Measurements from ENCODE around the gene MYBPC1.
"Not testable (repeated sequence)": the region's sequence is repeated elsewhere in the genome, so short reads cannot be mapped to it uniquely, and the experiment has no call there.

Gene MYBPC1

DNA sequence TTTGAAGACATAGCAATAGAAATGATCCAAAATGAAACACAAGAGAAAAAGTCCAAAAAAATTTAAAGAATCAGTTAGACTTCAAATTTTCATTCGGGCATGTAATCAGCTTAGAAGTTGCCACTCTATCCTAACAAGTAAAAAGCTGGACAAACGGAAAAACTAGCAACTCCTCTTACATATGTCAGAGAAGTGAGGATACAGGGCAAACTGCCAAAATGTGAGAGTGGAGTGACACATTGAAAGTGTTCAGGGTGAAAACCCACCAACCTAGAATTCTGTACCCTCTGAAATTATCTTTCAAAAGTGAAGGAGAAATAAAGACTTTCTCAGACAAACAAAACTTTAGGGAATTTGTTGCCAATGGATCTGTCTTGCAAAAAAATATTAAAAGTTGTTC lies 60.6 kb downstream of the MYBPC1 start:
- DNase-seq = no peak

DNA sequence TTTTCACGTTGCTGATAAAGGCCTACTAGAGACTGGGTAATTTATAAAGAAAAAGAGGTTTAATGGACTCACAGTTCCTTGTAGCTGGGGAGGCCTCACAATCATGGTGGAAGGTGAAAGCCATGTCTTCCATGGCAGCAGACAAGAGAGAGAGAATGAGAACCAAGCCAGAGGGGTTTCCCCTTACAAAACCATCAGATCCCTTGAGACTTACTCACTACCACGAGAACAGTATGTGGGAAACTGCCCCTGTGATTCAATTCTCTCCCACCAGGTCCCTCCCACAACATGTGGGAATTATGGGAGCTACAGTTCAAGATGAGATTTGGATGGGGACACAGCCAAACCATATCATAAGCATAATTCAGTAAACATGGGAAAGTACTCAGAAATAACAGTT lies 65.9 kb downstream of the MYBPC1 start:
- DNase-seq = not testable (repeated sequence)

DNA sequence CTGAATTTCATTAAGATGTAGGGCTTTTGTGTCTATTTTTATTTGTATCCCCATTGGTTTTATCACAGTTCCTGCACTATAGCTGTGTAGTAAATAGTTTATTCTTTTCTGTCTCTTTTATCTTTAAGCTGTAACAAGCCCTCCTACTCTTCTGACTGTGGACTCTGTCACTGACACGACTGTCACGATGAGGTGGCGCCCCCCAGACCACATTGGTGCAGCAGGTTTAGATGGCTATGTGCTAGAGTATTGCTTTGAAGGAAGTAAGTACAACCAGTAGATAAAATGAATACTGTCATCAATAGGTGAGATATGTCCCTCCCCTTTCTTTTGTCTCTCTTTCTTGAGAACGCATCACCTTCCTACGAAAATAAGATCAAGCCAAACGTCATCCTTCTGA lies 68.5 kb downstream of the MYBPC1 start:
- no peak for DNase-seq

DNA sequence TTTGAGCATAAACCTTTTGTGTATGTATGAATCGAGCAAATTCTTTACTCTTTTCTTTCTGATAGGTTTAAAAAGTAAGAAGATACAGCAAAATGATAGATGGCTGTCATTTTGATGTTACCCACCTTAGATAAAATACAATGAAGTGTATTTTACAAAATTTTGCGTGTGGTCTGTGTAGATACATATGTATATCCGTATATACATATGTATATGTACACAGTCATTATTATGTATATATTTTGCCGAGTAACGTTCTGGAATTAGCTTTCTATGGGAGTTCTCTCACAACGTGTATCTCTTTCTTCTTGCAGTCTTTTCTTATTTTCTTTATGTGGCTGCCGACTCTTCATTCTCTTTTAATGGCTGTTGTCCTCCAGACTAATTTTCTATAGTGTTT lies 70.2 kb downstream of the MYBPC1 start:
- DNase-seq = no peak

DNA sequence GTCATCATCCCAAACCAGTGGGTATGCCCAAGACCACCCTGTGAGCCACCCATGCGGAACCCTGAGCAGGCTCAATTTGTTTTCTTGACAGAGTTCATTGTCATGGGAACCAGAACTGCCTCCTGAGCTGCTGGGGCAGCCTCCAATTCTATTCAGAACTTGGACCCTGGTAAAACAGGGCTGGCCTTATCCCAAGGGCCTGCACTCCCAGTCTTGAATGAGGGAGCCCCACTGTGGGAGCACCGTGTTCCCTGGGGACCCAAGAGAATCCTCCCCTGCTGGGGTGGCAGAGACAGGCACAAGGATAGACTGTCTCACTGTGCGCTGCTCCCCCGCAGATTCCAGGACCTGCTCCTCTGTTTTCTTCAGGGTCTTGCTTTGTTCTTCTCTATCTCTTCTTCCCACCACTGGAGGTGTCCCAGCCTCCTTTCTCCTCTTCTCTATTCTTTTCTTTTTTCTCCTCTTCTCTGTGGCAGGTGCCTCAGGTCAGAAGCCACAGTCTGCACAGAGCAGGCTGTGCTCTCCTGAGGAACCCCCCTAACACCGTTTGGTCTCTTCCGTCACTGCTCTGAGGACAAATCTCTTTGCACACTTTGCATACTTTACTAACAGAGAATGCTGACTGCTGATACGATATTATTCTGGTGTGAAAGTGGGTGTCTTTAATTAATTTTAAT lies 71.4 kb downstream of the MYBPC1 start:
- no peak for DNase-seq

DNA sequence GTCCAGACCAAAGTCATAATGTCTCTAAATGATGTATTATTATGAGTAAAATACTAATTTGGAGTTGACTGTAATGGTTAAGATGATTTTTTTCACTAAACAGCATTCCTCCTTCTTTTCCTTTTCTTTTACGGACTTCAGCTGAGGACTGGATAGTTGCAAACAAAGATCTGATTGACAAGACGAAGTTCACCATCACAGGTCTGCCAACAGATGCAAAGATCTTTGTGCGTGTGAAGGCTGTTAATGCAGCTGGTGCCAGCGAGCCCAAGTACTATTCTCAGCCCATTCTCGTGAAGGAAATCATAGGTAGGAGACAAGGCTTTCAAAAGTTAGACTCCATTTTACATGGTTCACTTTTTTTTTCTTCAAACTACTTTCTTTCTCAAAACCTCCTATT lies 72.8 kb downstream of the MYBPC1 start:
- DNase-seq = no peak

DNA sequence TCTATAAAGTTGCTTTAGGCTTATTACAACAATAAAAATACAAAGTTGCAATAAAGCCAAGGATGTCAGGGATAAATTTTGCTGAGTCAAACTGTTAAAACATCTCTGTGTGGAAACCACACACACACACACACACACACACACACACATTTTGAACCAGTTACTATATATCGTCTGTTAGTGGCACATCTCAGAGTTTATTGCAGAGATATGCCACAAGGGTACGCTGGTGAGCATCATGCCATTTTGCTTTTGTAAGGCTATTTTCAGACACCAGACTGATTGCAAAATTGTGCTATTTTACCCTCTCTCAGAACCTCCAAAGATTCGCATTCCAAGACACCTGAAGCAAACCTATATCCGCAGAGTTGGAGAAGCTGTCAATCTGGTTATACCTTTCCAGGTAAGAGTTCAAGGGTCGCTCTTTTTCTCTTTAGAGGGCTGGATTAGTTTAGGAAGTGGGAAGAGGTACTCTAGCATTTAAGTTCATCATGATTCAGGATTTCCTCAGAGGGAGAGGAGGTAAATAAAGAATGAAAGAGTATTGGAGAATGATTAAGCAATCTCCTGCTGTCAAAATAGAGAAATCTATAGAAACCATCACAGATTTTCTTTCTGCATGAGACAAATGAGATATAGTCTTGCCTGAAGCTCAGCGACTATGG lies 75.4 kb downstream of the MYBPC1 start:
- peak; percentile 45 for DNase-seq

DNA sequence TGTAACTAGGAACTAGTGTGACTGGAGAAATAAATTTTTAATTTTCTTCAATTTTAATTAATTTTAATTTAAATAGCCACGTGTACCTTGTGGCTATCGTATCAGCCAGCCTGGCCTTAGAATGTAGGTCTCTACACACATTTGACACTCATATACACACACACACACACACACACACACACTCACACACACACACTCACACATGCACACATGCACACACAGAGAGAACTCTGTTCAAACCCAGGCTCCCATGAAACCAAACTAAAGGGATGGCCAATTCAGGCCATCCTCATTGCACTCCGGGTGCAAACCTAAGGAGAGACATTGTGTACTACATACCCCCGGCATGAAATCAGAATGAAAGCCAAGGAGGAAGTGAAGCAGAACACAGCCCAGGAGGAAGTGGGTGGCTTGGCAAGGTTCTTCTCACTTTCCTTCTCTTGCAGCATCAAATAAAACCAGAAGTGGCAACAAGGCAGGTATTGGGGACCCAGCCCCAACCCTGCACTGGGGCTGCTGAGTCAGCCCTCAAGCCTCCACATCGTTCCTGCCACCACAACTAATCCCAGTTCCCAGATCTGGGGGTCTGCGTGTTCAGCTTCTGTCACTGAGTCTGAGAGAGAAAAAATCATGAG lies 76.5 kb downstream of the MYBPC1 start:
- no peak for DNase-seq

DNA sequence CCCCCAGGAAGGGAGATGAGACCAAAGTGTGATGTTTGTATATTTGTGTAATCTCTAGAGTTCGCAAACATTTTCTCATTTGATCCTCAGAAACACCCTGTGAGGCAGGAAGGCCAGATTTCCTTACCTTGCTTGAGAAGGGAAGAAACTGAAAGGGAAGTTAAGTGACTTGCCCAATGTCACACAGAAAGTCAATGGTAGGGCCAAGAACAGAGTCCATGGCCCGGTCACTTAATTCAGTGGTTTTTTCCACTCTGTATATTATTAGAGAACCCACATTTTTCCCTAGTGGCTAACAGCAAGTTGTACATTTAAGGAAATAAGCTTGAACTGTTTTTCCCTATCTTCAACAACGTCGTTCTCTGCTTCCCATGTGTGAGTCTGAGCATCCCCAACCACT lies 77.1 kb downstream of the MYBPC1 start:
- no peak for DNase-seq

DNA sequence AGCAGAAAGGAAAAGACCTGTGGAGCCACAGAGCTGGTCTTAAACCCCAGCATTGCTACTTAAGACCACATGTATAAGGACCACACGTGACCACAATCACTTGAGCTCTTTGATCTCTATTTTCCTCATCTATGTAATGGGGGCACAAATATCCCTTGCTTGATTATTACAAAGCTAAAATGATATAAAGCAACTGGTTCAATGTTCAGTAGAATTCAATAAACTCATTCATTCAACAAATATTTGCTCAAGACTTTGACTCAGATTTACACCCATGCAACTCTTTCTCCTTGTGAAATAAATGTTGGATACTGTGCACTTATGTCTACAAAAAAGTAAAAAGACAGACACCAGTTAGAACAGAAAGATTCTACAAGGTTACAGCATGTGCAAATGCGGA lies 80.8 kb downstream of the MYBPC1 start:
- no peak for DNase-seq

DNA sequence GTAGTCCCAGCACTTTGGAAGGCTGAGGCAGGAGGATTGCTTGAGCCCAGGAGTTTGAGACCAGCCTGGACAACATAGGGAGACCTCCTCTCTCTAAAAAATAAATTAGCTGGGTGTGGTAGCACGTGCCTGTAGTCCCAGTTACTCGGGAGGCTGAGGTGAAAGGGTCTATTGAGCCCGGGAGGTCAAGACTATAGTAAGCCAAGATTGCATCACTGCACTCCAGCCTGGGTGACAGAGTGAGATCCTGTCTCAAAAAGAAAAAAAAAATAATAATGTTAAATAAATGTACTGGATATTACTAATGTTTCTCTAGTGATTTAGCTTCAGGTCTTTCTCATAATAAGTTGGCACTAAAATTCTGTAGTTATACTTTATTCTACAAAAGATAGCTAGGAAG lies 81.7 kb downstream of the MYBPC1 start:
- DNase-seq = not testable (repeated sequence)

DNA sequence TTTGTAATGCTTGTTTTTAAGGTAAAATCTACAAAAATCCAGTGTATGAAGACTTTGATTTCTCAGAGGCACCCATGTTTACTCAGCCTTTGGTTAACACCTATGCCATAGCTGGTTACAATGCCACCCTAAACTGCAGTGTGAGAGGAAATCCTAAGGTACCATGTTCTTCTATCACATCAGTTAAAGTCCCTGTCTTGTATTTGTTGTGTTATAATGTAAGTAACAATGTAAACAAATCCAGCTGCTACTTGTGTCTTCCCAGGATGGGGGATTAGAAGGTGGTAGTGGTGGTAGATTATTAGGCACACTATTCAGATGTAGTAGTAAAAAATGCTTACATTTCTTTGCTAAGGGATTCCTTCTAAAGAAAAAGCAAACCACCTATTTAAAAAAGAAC lies 83.3 kb downstream of the MYBPC1 start:
- DNase-seq = no peak

DNA sequence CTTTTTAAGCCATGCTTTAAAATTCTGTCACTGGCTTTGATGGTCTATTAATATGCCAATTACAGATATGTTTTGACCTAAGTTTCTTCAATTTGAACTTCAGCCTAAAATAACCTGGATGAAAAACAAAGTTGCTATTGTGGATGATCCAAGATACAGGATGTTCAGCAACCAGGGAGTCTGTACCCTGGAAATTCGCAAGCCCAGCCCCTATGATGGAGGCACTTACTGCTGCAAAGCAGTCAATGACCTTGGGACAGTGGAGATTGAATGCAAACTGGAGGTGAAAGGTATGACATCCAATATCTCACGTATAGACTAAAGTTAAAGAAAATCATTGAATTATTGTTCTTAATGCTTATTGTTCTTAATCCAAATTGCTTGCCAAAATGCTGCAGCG lies 85.5 kb downstream of the MYBPC1 start:
- DNase-seq = no peak

DNA sequence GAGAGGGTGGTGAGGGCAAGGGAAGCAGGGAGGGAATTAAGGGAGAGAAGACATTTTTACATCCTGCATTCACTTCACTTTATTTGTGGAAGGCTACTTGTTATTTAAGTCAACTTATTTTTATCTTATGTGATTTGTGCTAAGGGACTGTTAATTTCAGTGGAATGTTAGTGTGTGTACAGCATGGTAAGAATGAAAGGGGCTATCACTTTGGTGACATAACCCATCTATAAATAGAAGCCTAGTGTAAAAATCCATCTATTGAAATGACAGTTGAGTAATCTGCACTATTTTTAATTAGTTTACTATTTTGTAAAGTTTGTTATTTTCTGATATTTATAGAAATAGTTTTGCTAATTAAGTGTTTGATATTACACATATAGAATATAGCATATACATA lies 85.9 kb downstream of the MYBPC1 start:
- no peak for DNase-seq

DNA sequence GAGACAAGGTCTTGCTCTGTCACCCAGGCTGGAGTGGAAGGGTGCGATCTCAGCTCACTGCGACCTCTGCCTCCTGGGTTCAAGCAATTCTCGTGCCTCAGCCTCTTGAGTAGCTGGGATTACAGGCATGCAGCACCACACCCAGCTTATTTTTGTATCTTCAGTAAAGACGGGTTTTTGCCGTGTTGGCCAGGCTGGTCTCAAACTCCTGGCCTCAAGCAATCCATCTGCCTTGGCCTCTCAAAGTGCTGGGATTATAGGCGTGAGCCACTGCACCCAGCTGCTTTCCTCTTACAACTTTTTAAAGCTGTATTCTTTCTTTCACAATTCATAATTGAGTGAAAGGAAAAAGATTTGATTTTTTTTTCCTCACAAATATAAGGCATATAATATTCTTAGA lies 86.9 kb downstream of the MYBPC1 start:
- DNase-seq = not testable (repeated sequence)

DNA sequence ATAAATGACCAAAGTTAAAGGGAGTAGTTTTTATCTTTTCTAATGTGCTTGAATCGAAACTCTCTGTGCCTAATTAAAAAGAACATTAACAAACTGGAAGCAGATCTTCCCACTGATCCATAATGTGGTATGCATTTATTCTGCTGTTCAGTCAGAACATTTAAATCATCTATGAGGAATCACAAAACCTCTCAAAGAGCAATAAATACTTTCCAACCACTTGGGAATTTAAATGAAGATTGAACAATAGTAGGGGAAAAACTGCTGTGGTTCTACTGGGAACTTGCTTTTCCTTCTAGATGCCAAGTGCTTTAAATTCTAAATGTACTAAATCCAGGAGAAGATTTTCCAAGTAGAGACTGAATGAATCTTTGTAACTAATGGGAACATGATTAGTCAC lies 90.3 kb downstream of the MYBPC1 start:
- peak; percentile 14 for DNase-seq

DNA sequence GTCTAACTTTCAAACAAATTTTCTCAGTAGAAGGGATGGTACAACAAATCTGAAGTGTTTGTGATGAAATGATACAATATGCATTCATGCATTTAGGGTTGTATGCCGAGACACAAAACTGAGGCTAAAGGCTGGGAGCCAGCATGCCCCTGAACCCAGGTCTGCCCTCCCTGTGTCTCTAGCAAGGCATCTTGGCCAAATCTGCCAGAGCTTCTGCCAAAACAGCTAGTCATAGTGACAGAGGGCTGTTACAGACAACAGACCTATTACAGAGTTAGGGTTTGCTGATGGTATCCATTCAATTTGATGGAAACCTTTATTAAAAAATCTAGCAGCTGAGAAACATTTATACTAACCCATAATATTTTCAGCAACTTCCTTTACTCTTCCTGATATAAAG lies 91.4 kb downstream of the MYBPC1 start:
- DNase-seq = no peak

DNA sequence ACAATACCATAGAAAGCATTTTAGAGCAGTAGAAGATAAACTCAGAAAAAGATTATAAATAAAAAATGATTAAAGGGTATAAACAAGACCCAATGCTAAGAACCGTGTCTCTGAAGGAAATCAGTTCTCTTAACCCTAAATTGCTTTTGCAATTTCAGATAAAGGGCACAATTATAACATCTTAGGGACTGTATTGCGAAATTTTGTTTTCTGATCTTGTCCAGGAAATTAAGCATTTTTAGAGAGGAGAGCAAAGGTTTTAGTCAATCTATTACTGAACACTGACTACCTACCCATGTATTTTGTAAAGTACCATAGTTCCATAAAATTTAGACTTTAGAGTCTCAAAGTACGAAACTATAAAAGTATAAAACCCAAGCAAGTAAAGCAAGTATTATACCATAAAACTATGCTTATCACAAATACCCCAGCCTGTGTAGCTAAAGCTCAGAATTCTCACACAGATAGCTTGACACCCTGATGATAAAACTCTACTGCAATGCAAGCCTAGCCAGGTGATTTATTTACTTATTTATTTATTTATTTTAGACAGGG lies 95.8 kb downstream of the MYBPC1 start:
- no peak for DNase-seq

DNA sequence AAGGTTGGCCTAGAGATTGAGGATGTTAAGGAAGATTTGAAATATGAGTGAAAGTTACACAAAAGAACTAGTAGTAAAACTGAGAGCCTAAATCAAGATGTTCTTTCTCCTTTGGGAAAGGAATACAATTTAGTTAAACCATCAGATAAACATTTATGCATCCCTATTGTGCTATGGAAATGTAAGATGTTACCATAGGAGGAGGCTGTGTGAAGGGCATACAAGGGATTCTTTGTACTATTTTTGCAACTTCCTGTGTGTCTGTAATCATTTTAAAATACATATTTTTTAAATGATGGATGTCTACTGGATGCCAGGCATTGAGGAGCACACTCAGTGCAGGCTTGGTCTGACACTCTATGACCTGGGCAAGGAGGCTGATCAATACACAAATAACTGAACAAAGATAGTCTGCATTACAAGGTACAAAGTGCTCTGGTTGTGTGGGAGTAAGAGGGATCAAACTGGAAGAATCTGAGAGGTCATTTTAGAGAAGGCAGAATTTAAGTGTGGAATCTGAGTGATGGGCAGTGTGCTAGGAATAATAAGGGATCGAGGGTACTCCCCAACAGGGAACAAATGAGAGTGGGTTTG lies 96.8 kb downstream of the MYBPC1 start:
- DNase-seq = no peak

DNA sequence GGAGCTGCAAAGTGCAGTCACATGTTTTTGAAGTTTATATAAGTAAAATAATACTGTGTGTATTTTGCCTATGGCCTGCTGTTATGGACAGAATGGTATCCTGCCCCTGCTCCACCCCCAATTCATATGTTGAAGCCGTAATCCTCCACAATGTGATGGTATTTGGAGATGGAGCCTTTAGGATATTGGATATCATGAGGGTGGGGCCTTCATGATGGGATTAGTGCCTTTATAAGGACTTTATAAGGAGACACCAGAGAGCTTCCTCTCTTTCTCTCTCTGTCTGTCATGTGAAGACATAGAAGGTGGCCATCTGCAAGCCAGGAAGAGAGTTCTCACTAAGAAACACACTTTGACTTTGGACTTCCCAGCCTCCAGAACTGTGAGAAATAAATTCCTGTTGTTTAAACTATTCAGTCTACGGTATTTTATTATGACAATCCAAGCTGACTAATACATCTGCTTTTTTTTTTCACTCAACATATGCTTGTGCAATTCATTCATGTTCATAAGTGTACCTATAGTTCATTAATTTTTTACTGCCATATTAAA lies 99.6 kb downstream of the MYBPC1 start:
- DNase-seq = no peak

DNA sequence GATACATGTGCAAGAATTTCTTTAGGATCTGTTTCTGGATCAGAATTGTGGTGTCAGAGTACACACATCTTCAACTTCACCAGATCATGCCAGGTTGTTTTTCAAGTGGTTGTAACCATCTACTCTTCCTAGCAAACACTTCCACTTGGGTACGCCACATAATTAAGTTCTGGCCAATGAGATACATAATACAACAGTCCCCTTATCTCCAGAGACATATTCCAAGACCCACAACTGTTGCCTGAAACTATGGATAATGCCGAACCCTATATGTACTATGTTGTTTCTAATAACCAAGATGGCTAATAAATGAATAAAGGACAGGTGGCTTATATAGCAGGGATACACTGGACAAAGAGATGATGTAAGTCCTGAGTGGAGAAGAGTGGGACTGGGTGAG lies 100.2 kb downstream of the MYBPC1 start:
- no peak for DNase-seq

DNA sequence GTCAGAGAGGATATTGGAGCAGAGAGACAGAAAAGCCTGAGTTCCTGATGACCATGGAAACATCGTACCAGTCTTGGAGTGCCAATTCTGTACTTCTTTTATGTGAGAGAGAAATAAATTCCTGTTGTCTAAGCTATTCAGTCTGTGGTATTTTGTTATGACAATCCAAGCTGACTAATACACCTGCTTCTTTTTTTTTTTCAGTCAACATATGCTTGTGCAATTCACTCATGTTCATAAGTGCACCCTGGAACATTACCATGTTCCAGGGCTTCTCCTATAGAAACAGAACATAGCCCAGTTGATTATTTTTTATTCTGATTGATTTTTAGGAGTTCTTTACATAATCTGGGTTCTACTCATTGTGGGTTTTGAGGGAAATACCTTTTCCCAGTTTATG lies 100.9 kb downstream of the MYBPC1 start:
- DNase-seq = no peak

Data from fibroblast of skin of right quadriceps (primary cell).